Esophagus muscularis mucosa (tissue), 4 donors: ENCODE results near the gene FEM1A. TPM values are rescaled to one million over a fixed set of nuclear protein-coding genes. Genes with fewer than 3 reads are reported as not detected.
"Not testable (repeated sequence)": the region's sequence is repeated elsewhere in the genome, so short reads cannot be mapped to it uniquely, and the experiment has no call there.

Experiments used
- DNase-seq: peaks from one replicate; pipeline ENCODE4 v3.0.0-alpha.2; 2017; ENCODE audit errors: extremely low spot score
- H3K27ac ChIP-seq, 4 donors: fragments of 200-600 bp; sonication (generic); replicated peaks in 1 of 4; 1 replicate in 3 of 4; 2 replicates in 1 of 4; pipeline ENCODE4 v1.5.1; 2016 to 2019; ENCODE audit warnings: mild to moderate bottlenecking in 1 of 4
- H3K27me3 ChIP-seq, 4 donors: fragments of 200-600 bp; sonication (generic); one replicate each; pipeline versions ENCODE4 v1.5.1 to v1.6.0; 2016 to 2019
- H3K36me3 ChIP-seq, 4 donors: fragments of 200-600 bp; sonication (generic); one replicate each; pipeline ENCODE4 v1.5.1; 2016 to 2019
- H3K4me1 ChIP-seq, 4 donors: fragments of 200-600 bp; sonication (generic); one replicate each; pipeline ENCODE4 v1.5.1; 2016 to 2019
- H3K4me3 ChIP-seq, 4 donors: fragments of 200-600 bp; sonication (generic); 1 replicate in 2 of 4; 2 replicates in 2 of 4; pipeline ENCODE4 v1.5.1; 2016 to 2019; ENCODE audit warnings: mild to moderate bottlenecking in 4 of 4, moderate library complexity in 1 of 4
- H3K9me3 ChIP-seq, 4 donors: fragments of 200-600 bp; sonication (generic); 1 replicate in 3 of 4; 2 replicates in 1 of 4; pipeline ENCODE4 v1.5.1; 2016 to 2019
- EP300 ChIP-seq: sonication (generic); formaldehyde crosslinking; IDR thresholded peaks from one replicate; pipeline ENCODE4 v1.6.1; 2017; ENCODE audit warnings: antibody characterized with exemption
- POLR2A ChIP-seq: fragments of 450-650 bp; IDR thresholded peaks from one replicate; pipeline ENCODE4 v1.6.1; 2017; ENCODE audit warnings: antibody characterized with exemption, moderate library complexity, mild to moderate bottlenecking, low read depth
- POLR2AphosphoS5 ChIP-seq, 2 donors: sonication (generic); formaldehyde crosslinking; IDR thresholded peaks; one replicate each; pipeline ENCODE4 v1.6.1; 2017; ENCODE audit warnings: antibody characterized with exemption in 2 of 2
- WGBS: methylation state at CpG from one replicate; pipeline ENCODE4 v1.1.5; 2018; 5-methylcytosine and 5-hydroxymethylcytosine counted together
- intact Hi-C: fragments of 100-400 bp; cut with DNase I; formaldehyde crosslinking; loops from one replicate; pipeline ENCODE4 v1.15.1; 2023
- total RNA-seq, 4 donors: library from RNA; depleted of rRNA; stranded (reverse); fragments of >200 nt; gene quantifications; one replicate each; pipeline versions ENCODE4 v1.1.0 to v1.2.1, GENCODE V29; 2016
- TF ChIP-seq, protein P1 (sequence below), 3 experiments: fragments of 200-600 bp in 2 of 3; fragments of 450-650 bp in 1 of 3; sonication (generic) in 2 of 3; IDR thresholded peaks; one replicate each; pipeline ENCODE4 v1.5.1; 2017 to 2019; ENCODE audit warnings: antibody characterized with exemption in 3 of 3, mild to moderate bottlenecking in 2 of 3, moderate library complexity in 1 of 3

Gene FEM1A
- total RNA-seq, 4 donors from 2014 or later: 16.2 to 22.8 (median 19.9) TPM

DNA sequence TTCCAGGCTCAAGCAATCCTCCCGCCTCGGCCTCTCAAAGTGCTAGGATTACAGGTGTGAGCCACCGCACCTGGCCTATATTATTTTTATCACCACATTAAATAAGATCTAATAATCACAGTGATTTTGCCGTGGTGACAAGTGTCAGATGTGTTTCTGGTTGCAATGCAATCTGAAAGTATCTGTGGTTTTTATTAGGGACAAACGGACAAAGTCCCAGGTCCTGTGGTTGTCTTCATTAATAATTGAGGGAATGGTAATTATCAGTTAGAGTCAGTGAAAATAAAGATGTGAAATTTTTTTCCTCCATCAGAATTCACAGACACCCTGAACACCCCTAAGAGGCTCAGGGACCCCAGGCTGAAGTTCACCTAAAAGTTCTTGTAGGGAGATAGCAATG is 41.2 kb downstream of the FEM1A start:
- Histone ChIP-seq H3K9me3 (no peaks in the 10 kb centered on the region), H3K36me3 (peaks cover 0 to 3% (median under 1%) of the 10 kb centered on the region in 4 donors), H3K27ac (no peak overlapping the region), H3K4me1 (peaks cover 10 to 35% (median 26%) of the 10 kb centered on the region in 4 donors), H3K27me3 (no peaks in the 10 kb centered on the region), H3K4me3 (no peak overlapping the region)
- TF ChIP-seq, protein P1, sequence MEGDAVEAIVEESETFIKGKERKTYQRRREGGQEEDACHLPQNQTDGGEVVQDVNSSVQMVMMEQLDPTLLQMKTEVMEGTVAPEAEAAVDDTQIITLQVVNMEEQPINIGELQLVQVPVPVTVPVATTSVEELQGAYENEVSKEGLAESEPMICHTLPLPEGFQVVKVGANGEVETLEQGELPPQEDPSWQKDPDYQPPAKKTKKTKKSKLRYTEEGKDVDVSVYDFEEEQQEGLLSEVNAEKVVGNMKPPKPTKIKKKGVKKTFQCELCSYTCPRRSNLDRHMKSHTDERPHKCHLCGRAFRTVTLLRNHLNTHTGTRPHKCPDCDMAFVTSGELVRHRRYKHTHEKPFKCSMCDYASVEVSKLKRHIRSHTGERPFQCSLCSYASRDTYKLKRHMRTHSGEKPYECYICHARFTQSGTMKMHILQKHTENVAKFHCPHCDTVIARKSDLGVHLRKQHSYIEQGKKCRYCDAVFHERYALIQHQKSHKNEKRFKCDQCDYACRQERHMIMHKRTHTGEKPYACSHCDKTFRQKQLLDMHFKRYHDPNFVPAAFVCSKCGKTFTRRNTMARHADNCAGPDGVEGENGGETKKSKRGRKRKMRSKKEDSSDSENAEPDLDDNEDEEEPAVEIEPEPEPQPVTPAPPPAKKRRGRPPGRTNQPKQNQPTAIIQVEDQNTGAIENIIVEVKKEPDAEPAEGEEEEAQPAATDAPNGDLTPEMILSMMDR (IDR thresholded peaks at IDR 0.05): no peak
- no peak for TF ChIP-seq POLR2AphosphoS5 (IDR thresholded peaks at IDR 0.05)
- TF ChIP-seq EP300: no peak
- no peak for TF ChIP-seq POLR2A
- intact Hi-C loops: no loop called here
- DNase-seq: no peak
- WGBS: 93% methylated on average over 5 of the region's 5 CpGs

DNA sequence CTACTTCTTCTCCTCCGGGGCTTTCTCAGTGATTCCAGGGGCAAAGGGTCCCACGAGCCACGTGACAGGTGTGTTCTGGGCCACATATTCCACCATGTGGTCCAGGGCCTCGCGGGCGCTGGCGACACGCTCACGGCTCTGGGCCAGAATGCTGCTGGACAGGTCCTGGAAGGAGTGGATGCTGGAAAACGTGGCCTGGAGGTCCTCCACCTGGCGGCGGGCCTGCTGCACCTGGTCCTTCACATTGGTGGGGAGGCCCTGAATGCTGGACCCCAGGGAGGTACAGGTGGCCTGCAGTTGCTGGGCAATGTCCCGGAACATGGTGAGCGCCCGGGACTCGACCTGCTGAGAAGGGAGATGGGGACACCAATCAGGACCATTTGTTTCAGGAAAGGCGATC is 47.7 kb downstream of the FEM1A start:
- no peak overlapping the region for H3K27ac ChIP-seq
- no peaks in the 10 kb centered on the region for H3K4me1 ChIP-seq
- H3K9me3 ChIP-seq: no peaks in the 10 kb centered on the region
- WGBS: 94% methylated on average over 6 of the region's 17 CpGs
- H3K27me3 ChIP-seq: no peaks in the 10 kb centered on the region
- H3K4me3 ChIP-seq: no peak overlapping the region
- DNase-seq: no peak
- H3K36me3 ChIP-seq: peaks cover 5 to 61% (median 49%) of the 10 kb centered on the region in 4 donors
- intact Hi-C loops: no loop called here
- TF ChIP-seq POLR2A: no peak
- TF ChIP-seq POLR2AphosphoS5 (IDR thresholded peaks at IDR 0.05): no peak
- TF ChIP-seq, protein P1 (IDR thresholded peaks at IDR 0.05): no peak
- TF ChIP-seq EP300: no peak

DNA sequence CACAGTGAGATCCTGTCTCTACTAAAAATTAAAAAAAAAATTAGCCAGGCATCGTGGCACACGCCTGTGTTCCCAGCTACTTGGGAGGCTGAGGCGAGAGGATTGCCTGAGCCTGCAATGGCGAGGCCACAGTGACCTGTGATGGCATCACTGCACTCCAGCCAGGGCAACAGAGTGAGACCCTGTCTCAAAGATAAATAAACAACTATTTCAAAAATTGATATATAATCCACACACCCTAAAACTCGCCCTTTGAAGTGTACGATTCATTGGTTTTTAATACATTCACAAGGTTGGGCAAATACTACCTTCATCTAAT is 52.1 kb downstream of the FEM1A start:
- Histone ChIP-seq H3K36me3 (peaks cover 11 to 89% (median 67%) of the 10 kb centered on the region in 4 donors), H3K27ac (peak overlapping the region in 1 of 4 donors; percentile 65), H3K9me3 (no peaks in the 10 kb centered on the region), H3K4me3 (no peak overlapping the region), H3K27me3 (no peaks in the 10 kb centered on the region), H3K4me1 (peaks cover 0 to 21% (median 20%) of the 10 kb centered on the region in 4 donors)
- WGBS: 96% methylated on average over 6 of the region's 6 CpGs
- intact Hi-C loops: no loop called here
- no peak for DNase-seq
- TF ChIP-seq POLR2AphosphoS5 (IDR thresholded peaks at IDR 0.05) (no peak), POLR2A (no peak), EP300 (no peak)
- TF ChIP-seq, protein P1 (IDR thresholded peaks at IDR 0.05): no peak

DNA sequence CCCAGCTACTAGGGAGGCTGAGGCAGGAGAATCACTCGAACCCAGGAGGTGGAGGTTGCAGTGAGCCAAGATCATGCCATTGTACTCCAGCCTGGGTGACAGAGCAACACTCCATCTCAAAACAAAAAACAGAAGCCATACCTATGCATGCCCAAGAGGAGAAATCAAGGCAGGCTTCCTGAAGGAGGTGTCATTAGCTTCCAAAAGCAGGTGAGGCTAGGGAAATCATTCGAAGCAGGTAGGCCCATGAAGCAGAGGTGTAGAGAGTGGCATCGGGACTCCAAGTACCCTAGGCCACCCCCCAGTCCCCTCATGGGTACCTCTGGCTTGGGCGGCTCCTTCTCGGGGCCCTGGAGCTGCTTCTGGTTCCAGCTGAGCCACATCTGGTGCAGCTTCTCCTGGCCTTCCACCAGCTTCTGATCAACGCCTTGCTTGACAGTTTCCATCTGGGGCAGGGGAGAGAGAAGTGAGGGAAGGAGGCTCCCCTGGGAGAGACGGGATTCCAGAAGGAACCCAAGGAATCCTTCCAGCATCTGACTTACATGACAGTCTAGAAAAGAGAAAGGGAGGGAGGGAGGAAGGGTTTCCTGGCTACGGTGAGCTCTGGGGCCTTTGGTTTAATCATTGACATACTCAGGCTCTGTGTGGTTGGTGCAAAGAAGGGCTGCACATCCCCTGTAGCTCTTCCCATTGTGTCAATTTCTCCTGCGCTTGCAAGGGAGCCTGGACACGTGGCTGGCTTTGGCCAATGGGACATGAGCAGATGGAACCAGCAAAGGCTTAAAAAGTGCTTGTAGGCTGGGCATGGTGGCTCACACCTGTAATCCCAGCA is 53.0 kb downstream of the FEM1A start:
- H3K27ac ChIP-seq: peak overlapping the region; percentile 21 to 65 (median 64)
- H3K27me3 ChIP-seq: no peaks in the 10 kb centered on the region
- no peak for DNase-seq
- peaks cover 0 to 21% (median 20%) of the 10 kb centered on the region in 4 donors for H3K4me1 ChIP-seq
- no peak overlapping the region for H3K4me3 ChIP-seq
- 82% methylated on average over 8 of the region's 10 CpGs for WGBS
- peaks cover 11 to 88% (median 65%) of the 10 kb centered on the region in 4 donors for H3K36me3 ChIP-seq
- TF ChIP-seq POLR2A: no peak
- TF ChIP-seq POLR2AphosphoS5 (IDR thresholded peaks at IDR 0.05): peak; percentile 45 to 57
- TF ChIP-seq, protein P1 (IDR thresholded peaks at IDR 0.05): no peak
- no peak for TF ChIP-seq EP300
- no peaks in the 10 kb centered on the region for H3K9me3 ChIP-seq
- intact Hi-C loops: no loop called here

DNA sequence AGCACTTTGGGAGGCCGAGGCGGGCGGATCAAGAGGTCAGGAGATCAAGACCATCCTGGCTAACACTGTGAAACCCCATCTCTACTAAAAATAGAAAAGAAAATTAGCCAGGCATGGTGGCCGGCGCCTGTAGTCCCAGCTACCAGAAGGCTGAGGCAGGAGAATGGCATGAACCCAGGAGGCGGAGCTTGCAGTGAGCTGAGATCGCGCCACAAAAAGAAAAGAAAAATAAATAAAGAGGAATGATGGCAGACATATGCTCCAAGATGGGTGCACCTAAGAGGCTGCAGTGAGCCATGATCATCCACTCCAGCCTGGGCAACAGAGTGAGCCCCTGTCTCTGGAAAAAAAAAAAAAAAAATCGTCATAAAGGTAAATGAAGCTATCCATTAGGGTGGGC is 54.4 kb downstream of the FEM1A start:
- H3K4me1 ChIP-seq: peaks cover 0 to 21% (median 20%) of the 10 kb centered on the region in 4 donors
- H3K27ac ChIP-seq: peak overlapping the region; percentile 63 to 67 (median 65)
- intact Hi-C loops, DNase-seq, H3K9me3 ChIP-seq, H3K27me3 ChIP-seq: not testable (repeated sequence)
- peaks cover 10 to 88% (median 67%) of the 10 kb centered on the region in 4 donors for H3K36me3 ChIP-seq
- 48% methylated on average over 9 of the region's 9 CpGs for WGBS
- H3K4me3 ChIP-seq: peak overlapping the region in 1 of 4 donors; percentile 12
